ENCODE data around the gene ZNF688. TPM values are rescaled to one million over a fixed set of nuclear protein-coding genes. Genes with fewer than 3 reads are reported as not detected.

The ZNF688 gene
- total and polyA plus RNA-seq, 2 of the 13 experiments (the other 11 are each of a cell fraction or from before 2014, with no cell fraction given): 2.4 to 5.4 TPM

DNA sequence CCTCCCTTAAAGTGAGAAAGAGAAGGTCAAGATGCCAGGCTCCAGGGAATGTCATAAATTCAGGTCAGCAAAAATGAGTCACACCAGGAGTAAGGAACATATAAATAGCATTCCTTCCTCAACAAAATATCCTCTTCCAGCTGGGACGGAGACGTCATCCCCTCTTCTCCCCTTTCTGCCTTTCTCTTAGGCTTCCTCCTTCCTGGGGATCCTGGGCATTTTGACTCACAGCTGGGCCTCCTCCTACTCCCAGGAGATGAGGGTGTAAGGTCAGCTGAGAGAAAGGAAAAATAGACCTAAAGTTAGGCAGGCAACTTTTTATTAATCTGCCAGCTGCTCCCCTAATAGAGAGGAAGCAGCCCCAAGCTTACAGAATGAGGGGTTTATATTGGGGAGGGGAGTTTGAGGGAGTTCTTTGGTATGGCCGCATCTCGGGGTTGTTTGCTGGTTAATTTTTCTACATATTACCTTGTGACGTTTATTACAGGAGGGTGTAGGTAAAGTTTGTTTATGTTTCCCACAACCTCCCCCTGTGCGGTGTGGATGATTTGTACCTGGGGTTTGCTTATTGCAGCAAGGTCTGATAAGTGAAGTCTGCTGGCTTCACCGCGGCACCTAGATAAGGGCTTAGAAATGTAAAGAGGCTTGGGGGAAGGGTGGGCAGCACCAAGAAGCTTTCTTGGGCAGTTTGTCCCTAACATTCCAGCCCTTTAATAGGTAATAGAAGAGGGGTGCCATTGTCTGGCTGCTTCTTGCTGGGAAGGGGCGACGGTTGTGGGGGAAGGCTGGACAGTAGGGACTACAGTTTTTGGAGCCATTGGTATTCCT is 29.8 kb downstream of the ZNF688 start (continued):
- TF ChIP-seq, protein P1, sequence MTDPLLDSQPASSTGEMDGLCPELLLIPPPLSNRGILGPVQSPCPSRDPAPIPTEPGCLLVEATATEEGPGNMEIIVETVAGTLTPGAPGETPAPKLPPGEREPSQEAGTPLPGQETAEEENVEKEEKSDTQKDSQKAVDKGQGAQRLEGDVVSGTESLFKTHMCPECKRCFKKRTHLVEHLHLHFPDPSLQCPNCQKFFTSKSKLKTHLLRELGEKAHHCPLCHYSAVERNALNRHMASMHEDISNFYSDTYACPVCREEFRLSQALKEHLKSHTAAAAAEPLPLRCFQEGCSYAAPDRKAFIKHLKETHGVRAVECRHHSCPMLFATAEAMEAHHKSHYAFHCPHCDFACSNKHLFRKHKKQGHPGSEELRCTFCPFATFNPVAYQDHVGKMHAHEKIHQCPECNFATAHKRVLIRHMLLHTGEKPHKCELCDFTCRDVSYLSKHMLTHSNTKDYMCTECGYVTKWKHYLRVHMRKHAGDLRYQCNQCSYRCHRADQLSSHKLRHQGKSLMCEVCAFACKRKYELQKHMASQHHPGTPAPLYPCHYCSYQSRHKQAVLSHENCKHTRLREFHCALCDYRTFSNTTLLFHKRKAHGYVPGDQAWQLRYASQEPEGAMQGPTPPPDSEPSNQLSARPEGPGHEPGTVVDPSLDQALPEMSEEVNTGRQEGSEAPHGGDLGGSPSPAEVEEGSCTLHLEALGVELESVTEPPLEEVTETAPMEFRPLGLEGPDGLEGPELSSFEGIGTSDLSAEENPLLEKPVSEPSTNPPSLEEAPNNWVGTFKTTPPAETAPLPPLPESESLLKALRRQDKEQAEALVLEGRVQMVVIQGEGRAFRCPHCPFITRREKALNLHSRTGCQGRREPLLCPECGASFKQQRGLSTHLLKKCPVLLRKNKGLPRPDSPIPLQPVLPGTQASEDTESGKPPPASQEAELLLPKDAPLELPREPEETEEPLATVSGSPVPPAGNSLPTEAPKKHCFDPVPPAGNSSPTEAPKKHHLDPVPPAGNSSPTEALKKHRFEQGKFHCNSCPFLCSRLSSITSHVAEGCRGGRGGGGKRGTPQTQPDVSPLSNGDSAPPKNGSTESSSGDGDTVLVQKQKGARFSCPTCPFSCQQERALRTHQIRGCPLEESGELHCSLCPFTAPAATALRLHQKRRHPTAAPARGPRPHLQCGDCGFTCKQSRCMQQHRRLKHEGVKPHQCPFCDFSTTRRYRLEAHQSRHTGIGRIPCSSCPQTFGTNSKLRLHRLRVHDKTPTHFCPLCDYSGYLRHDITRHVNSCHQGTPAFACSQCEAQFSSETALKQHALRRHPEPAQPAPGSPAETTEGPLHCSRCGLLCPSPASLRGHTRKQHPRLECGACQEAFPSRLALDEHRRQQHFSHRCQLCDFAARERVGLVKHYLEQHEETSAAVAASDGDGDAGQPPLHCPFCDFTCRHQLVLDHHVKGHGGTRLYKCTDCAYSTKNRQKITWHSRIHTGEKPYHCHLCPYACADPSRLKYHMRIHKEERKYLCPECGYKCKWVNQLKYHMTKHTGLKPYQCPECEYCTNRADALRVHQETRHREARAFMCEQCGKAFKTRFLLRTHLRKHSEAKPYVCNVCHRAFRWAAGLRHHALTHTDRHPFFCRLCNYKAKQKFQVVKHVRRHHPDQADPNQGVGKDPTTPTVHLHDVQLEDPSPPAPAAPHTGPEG (CRISPR knock-in tag; IDR thresholded peaks at IDR 0.05): no peak
- TF ChIP-seq ASH2L (IDR thresholded peaks at IDR 0.05; ENCODE audit: insufficient read length, low read depth, low read length) (no peak), ZNF17 (CRISPR knock-in tag; IDR thresholded peaks at IDR 0.05) (no peak), SMAD9 (CRISPR knock-in tag; IDR thresholded peaks at IDR 0.05) (no peak), FOXO1 (CRISPR knock-in tag; IDR thresholded peaks at IDR 0.05) (peak; percentile 39; the same call in 1 of the 2 replicates), XBP1 (CRISPR knock-in tag; IDR thresholded peaks at IDR 0.05) (no peak), ZNF724P (CRISPR knock-in tag; IDR thresholded peaks at IDR 0.05; ENCODE audit: borderline replicate concordance) (no peak), ZNF230 (CRISPR knock-in tag; IDR thresholded peaks at IDR 0.05) (0 out of 2 replicates have a peak, but pooled peaks have one; percentile 18), ZNF777 (CRISPR knock-in tag; IDR thresholded peaks at IDR 0.05) (no peak), ZNF3 (CRISPR knock-in tag; IDR thresholded peaks at IDR 0.05) (no peak), FOXP1 (IDR thresholded peaks at IDR 0.05) (no peak), FOXP1 (CRISPR knock-in tag; IDR thresholded peaks at IDR 0.05) (peak; percentile 62; the same call in 1 of the 2 replicates), ZNF382 (CRISPR knock-in tag; IDR thresholded peaks at IDR 0.05; ENCODE audit: borderline replicate concordance) (no peak), TGIF2 (CRISPR knock-in tag; IDR thresholded peaks at IDR 0.05) (no peak), ZSCAN12 (CRISPR knock-in tag; IDR thresholded peaks at IDR 0.05) (no peak), ZNF335 (CRISPR knock-in tag; IDR thresholded peaks at IDR 0.05) (no peak; the same call in 1 of the 2 replicates)
- TF ChIP-seq, protein P2, sequence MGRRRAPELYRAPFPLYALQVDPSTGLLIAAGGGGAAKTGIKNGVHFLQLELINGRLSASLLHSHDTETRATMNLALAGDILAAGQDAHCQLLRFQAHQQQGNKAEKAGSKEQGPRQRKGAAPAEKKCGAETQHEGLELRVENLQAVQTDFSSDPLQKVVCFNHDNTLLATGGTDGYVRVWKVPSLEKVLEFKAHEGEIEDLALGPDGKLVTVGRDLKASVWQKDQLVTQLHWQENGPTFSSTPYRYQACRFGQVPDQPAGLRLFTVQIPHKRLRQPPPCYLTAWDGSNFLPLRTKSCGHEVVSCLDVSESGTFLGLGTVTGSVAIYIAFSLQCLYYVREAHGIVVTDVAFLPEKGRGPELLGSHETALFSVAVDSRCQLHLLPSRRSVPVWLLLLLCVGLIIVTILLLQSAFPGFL (CRISPR knock-in tag; IDR thresholded peaks at IDR 0.05): no peak
- TF ChIP-seq, protein P3, sequence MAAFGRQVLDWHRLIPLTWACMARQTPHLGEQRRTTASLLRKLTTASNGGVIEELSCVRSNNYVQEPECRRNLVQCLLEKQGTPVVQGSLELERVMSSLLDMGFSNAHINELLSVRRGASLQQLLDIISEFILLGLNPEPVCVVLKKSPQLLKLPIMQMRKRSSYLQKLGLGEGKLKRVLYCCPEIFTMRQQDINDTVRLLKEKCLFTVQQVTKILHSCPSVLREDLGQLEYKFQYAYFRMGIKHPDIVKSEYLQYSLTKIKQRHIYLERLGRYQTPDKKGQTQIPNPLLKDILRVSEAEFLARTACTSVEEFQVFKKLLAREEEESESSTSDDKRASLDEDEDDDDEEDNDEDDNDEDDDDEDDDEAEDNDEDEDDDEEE (CRISPR knock-in tag; IDR thresholded peaks at IDR 0.05): no peak
- TF ChIP-seq, protein P4, sequence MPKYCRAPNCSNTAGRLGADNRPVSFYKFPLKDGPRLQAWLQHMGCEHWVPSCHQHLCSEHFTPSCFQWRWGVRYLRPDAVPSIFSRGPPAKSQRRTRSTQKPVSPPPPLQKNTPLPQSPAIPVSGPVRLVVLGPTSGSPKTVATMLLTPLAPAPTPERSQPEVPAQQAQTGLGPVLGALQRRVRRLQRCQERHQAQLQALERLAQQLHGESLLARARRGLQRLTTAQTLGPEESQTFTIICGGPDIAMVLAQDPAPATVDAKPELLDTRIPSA (CRISPR knock-in tag; IDR thresholded peaks at IDR 0.05; ENCODE audit: borderline replicate concordance): no peak
- TF ChIP-seq, protein P5, sequence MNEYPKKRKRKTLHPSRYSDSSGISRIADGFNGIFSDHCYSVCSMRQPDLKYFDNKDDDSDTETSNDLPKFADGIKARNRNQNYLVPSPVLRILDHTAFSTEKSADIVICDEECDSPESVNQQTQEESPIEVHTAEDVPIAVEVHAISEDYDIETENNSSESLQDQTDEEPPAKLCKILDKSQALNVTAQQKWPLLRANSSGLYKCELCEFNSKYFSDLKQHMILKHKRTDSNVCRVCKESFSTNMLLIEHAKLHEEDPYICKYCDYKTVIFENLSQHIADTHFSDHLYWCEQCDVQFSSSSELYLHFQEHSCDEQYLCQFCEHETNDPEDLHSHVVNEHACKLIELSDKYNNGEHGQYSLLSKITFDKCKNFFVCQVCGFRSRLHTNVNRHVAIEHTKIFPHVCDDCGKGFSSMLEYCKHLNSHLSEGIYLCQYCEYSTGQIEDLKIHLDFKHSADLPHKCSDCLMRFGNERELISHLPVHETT (CRISPR knock-in tag; conservative IDR thresholded peaks at IDR 0.05): no peak

All from HepG2 (cell line).